KG1 (cell line): ENCODE data around the gene TRA2B.

Experiments used
- DNase-seq: peaks from one replicate; lab custom pipeline; 2025; lab: John Stamatoyannopoulos, UW

TRA2B gene

DNA sequence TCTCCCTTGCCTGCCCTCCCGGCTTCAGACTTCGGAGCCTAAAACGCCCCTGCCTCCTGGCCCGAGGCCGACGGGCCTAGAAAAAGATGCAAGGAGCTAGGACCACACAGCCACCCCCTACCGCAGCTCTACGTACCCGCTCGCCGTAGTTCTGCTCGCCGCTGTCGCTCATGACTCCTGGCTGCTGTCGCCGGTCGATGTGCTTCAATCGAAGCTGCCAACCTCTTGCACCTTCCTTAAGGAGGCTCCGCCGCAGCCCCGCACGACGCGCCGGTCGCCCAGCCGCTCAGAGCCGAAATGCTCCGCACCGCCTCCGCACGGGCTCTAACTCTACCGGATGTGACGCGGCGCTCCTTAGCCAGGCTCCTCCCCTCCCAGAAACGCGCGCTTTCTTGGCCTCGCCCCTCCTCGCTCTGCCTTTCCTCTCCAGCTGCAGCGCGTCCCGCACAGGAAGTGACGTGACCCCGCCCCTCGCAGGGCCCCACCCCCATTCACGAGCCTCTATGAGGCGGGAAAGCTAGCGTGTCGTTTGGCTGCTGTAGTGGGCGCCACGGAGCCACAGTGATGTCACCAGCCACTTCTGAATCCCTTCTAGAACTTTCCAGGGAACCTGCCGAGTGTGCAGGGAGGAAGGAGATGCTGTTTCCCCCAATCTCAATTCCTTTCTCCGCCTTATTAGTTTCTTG, at the start of gene TRA2B:
TRA2B (minus strand) TSS at position 326 of the 686 bp plus-strand sequence; CDS start at position 172, 154 bp downstream.
- peak; percentile 93 for DNase-seq

GRCh38 chr3:185986198-185986777, 48.5 kb upstream of the TRA2B start:
- DNase-seq, result no peak

GRCh38 chr3:185984203-185984602, 46.4 kb upstream of the TRA2B start:
- DNase-seq, result no peak

DNA sequence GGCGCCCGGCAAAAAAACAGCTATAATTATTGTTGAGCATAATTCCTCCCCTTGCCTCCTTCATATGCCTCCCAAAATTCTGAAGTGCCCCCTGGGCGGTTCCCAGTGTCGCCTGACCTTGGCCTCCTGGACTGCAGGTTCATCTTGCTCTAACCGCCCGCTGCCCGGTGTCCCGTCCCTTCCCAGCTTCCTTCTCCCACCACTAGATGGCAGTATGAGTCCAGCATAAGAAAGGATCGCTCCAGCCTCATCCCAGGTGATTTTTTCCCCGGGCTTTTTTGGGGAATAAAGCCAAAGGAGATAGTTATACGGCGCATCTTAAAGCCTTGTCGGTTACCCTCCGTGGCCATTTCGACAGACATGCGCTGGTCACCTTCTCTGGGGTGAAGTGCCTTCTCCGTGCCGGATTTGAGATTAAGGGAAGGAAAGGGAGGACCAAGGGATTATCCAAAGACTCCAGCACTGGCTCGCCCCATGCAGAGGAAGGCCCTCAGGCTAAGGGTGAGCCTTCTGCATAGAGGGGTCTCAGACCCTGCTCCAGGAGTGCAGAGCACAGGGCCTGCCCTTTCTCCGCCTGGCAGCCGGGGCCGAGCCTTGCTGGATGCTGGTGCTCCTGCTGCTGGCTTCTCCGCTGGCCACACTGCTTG, 45.8 kb upstream of the TRA2B start:
- peak; percentile 12 for DNase-seq

- DNase-seq, result no peak
These were observed 44.8 kb upstream of the TRA2B start for GRCh38 chr3:185982632-185983031.

DNA sequence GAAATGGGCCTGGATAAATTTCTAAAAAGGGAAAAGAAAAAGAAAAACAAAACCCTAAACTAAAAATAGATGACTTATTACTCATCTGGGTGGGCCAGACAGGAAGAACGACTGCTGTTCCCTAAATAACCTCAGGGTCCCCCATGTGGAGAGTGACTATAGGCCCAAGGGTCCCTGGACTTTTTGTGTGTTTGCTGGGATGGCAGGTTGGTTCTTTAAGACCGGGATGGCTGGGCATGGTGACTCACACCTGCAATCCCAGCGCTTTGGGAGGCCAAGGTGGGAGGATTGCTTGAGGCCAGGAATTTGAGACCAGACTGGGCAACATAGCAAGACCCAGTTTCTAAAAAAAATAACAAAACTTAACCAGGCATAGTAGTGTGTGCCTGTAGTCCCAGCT, 43.8 kb upstream of the TRA2B start:
- DNase-seq, result no peak

GRCh38 chr3:185979721-185980121, 41.9 kb upstream of the TRA2B start:
- no peak for DNase-seq

- no peak for DNase-seq
These were observed 40.7 kb upstream of the TRA2B start for GRCh38 chr3:185978516-185978915.

DNA sequence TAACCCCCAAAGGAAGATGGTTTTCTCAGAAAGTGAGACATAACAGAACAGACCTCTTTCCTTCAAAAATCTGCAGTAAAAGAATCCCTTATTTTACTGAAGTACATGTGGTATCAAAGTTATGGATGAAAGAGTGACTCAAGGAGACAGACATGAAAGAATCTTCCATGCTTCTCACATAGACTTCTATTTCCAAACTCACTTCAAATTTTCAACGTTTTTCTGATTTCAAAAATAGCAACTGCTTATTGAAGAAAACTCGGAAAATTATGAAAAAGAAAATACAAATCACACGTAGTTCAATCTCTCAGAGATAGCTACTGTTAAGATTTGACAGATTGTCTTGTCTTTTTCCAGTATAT, 39.8 kb upstream of the TRA2B start:
- DNase-seq, result no peak

GRCh38 chr3:185976977-185977678, 39.3 kb upstream of the TRA2B start:
- DNase-seq, result peak; percentile 60

- no peak for DNase-seq
These were observed 38.3 kb upstream of the TRA2B start for GRCh38 chr3:185976100-185976499.

GRCh38 chr3:185971579-185971978, 33.8 kb upstream of the TRA2B start:
- no peak for DNase-seq

DNA sequence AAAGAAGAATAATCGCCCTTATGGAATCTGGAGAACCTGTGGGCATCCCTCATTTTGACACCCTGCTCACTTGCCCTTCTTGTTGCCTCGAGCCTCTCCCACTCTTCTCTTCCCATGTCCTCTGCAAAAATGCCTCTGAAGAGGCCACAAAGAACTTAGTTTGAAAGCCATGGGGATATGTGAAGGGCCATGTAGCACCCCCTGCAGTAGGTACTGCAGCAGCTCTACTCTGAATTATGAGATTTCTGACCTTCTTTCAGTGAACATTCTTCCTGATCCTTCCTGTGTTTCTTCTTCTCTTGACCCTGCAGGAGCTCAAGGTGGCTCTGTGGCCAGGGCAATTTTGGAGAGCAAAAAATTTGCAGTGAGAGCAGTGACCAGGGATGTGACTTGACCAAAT, 30.4 kb upstream of the TRA2B start:
- no peak for DNase-seq

DNA sequence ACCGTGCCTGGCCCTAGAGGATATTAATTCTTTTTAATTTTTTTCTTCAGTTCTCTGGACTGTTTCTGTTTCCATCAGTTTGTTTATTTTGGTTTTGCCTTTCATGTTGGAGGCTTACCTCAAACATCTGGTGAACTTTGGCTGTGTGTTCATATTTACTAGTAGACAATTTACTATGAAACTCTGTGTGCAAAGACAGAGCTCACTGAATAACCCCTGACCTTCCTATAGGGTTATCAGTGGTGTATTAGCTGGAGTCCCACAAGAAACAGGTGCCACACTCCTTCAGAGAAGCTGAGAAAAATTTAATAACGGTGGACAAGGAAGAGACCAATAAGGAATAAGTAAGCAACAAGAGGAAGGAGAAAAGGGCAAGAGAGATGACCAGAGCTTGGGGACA, 28.8 kb upstream of the TRA2B start:
- no peak for DNase-seq

GRCh38 chr3:185965496-185965895, 27.7 kb upstream of the TRA2B start:
- no peak for DNase-seq

- no peak for DNase-seq
These were observed 23.9 kb upstream of the TRA2B start for GRCh38 chr3:185961675-185962232.

- no peak for DNase-seq
These were observed 22.9 kb upstream of the TRA2B start for GRCh38 chr3:185960522-185961288.

- no peak for DNase-seq
These were observed 22.1 kb upstream of the TRA2B start for GRCh38 chr3:185959609-185960521.

DNA sequence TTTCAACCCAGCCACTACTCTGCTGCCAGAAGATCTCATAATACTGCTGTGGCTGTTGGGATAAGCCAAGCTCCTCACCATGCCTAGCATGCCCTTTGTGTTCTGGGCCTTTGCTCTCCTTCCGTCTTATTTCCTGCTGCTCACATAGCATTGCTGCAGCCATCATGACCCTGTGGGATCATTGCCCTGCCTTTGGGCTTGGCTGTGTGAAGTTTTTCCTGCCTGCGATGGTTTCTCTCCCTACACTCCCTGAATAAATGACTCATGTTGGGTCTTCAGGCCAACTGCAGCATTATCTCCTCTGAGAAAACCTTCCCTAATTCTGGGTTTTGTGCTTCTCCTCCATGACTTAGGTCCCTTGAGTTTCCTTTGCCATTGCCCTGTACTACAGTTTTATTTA, 20.8 kb upstream of the TRA2B start:
- no peak for DNase-seq

GRCh38 chr3:185956244-185956643, 18.4 kb upstream of the TRA2B start:
- DNase-seq, result no peak

DNA sequence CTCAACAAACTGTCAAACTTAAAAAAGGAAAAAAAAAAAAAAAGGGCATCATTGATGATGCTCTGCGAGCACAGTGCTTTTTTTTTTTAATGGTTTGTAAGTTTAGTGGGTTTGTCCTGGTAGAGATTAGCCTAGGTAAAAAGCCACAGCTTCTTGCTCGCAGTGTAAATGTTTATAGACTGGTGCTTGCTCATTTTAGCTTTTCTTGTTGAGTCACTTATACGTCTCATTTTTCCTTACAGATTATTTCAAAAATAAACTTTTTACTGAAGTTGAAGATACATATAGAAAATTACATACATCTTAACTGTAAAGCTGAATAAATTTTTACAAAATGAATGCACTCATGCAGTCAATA, 16.5 kb upstream of the TRA2B start:
- DNase-seq, result no peak
